Stimulated activated CD4-positive, alpha-beta T cell treated with anti-CD3 and anti-CD28 coated beads, Interleukin-15, amount 100 ng/mL, for 48 hours (primary cell): ENCODE results near the gene OSBPL3.
"Not testable (repeated sequence)": the region's sequence is repeated elsewhere in the genome, so short reads cannot be mapped to it uniquely, and the experiment has no call there.

Experiments
- DNase-seq, 2 donors: peaks; one replicate each; pipeline ENCODE4 v3.0.0-alpha.2; 2020; ENCODE audit warnings: low read depth in 2 of 2

The OSBPL3 gene

DNA sequence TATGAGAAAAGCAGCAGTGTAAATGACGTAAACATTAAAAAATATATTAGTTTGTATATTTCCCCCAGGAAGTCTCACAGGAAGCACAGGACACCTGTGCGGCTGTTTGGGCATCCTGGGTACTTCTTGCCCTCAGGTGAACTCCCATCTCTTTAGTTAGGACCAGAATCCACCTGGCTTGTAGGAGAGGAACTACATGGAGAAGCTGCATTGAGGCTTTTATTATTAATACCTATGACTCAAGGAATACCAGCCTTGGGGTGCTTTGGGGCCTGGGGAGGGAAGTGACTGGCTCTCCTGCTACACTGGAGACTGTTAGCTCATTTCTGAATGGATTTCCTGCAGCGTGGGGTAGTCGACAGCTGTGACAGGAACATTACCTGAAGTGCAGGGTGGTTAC is 182.7 kb downstream of the OSBPL3 start:
- no peak for DNase-seq

DNA sequence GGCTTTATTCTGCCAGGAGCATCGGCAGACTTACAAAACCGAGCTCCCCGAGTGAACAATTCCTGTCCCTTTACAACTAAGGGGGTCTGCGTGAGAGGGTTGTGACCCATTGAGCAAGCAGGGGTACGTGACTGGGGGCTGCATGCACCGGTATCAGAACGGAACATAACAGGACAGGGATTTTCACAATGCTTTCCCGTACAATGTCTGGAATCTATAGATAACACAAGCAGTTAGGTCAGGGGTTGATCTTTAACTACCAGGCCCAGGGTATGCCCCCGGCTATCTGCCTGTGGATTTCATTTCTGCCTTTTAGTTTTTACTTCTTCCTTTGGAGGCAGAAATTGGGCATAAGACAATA is 184.6 kb downstream of the OSBPL3 start:
- DNase-seq = no peak

DNA sequence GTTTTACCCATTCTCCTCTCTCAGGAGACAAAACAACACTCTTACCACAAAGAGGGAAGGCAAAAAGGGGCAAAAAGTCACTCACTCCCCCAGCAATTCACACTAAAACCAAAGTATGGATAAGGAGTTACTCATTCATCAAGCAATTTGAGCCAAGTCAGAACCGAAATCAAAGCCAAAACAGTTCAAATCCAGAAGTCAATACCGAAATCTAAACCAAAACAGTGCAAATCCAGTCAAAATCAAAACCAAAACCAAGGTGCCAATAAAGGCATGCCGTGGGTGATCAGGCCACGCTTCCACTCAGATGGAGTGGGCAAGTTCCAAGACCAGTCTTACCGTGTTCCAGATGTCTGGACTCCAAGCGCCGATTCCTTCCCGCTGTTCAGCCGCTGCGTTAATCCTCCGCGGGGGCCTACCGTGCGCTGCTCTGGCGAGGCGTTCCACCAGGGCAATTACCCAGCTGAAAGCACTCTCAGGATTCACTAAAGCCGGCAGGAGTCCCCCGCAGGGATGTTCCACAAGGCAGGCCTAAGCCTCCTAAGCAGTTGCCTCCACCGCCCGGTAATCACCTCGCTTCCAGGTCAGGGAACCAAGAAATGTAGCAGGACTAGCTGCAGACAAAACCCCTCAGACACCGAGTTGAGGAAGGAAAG is 185.1 kb downstream of the OSBPL3 start:
- not testable (repeated sequence) for DNase-seq

DNA sequence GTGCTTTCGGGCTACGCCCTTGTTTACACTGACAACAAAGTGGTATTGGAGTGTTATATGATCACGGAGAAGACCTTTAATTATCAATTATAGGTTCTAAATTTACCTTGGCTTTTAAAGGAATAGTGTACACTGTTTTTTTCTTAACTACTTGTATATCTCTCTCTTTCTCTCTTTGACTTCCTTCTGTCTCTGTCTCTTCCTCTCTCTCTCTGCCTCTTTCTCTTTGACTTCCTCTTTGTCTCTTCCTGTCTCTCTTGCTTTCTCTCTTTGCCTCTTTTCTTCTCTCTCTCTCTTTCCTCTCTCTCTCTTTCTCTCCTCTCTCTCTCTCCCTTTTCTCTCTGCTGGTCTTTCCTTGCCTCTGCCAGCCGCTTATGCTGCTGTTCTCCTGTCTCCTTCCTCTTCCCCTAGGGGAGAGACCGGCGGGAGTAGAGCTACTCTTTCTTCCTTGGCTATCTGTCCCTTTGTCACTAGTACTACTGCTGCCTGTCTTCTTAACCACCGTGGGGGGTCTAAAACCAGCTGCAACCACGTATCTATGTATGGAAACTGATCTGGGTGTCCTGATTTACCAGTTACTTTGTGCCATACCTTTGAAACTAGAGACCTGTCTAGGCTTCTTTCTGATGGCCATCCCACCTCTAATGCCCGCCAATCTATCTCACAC is 185.9 kb downstream of the OSBPL3 start:
- DNase-seq = no peak

DNA sequence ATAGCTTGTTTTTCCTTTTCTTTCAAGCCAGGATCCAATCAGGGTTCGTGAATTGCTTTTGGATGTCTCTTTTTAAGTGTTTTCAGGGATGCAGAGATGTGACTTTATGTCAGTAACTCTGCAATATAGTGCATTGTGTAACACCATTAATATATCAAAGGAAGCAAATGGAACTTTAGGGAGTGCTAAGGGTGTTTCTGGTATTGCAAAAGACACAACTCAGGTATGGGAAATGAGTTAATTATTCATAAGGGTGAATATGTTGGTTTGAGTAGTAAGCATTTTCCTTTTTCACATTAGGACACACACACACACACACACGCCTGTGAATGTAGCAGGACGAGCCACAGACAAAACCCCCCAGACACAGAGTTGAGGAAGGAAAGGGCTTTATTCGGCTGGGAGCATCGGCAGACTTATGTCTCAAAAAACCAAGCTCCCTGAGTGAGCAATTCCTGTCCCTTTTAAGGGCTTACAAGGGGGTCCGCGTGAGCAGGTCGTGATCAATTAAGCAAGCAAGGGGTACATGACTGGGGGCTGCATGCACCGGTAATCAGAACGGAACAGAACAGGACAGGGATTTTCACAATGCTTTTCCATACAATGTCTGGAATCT is 190.9 kb downstream of the OSBPL3 start:
- DNase-seq = no peak

DNA sequence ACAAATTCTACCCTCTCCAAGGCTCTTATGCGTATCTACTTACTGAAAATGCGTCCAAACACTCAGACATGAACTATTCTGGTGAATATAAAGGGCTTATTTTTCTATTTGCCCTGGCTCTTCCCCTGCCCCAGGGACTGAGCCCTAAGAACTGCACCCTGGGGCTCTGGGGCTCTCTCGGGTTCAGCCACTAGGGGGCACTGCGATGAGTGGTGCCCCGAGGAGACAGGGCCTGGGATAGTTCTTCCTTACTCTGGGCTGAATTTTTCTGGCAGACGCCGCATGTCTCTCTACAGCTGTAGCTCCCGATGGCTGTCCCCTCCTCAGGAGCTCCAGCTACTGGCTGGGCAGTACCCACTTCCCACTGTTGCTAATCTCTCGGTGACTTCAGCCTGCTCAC is 191.9 kb downstream of the OSBPL3 start:
- DNase-seq = no peak

DNA sequence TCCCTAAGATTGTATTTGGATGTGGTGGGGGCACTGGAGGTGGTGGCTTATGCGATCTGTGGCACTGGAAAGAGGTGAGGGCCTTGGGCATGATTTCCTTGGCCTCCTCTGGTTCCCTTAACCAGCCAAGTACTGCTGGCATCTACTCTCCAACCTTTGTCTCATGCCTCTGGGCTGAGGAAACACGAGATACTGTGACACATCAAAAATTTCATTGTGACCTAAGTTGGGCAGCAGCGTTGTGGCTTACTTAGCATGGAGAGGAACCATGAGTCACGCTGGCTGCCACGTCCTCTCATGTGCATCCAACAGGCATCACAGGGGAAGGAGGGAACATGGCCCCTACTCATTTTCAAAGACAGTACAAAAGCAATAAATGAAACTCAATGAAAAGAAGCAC is 193.0 kb downstream of the OSBPL3 start:
- DNase-seq = peak; percentile 15 to 17

DNA sequence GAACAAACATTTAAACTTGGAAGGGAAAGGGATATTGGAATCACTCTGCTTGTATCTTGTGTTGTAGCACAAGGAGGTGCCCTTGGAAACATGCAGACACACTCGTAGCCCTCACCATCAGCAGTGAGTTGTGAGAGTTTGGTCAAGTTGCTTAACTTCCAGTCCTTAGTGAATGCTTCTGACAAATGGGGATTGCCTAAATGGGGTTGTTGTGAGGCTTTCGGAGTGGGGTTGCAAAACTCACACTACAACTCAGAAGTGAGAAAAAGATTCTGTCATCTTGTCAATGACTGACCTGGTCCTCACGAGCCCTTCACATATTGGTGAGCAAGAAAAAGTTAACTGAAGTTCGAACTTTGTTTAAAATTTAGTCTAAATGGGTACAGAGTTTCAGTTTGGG is 193.7 kb downstream of the OSBPL3 start:
- DNase-seq = no peak

DNA sequence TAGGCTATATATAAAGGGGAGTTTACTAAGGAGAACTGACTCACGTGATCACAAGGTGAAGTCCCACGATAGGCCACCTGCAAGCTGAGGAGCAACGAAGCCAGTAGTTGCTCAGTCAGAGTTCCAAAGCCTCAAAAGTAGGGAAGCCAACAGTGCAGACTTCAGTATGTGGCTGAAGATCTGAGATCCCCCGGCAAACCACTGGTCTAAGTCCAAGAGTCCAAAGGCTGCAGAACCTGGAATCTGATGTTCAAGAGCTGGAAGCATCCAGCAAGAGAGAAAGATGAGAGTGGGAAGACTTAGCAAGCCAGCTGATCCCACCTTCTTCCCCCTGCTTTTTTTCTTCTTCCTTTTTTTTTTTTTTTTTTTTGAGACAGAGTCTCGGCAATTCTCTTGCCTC is 195.7 kb downstream of the OSBPL3 start:
- no peak for DNase-seq

DNA sequence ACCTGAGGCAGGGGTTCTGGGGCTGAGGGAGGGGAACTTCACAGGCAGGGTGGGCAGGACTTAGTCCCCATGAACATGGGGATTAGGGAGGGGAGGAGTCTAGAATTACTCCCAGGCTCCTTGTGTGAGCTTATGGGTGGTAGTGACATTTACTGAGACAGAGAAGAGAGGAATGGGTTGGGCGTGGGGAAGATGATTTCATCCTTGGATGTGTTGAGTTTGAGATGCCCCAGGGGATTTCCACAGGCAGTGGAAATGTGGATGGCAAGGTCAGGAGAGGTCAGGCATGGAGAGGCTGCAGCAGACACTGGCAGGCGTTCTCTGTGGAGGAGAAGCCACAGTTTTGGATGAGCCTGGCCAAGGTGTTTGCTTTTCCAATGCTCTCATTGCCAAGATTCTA is 196.3 kb downstream of the OSBPL3 start:
- no peak for DNase-seq

DNA sequence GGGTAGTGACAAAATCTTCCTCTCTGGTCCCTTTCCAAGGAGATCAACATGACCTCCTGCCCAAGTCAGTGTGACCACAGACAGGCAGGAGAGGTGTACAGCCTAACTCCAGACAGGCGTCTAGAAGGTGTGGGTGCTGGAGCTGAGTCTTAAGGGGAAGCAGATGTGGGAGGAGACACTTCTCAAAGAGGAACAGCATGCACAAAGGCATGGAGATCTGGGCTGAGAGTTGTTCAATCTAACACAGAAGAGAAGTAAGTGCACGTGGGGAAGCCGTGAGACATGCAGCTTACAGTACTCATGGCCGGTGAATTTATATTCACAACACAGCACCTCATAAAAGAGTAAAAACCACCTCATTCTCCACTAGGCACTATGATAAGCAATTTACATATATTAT is 198.9 kb downstream of the OSBPL3 start:
- no peak for DNase-seq

DNA sequence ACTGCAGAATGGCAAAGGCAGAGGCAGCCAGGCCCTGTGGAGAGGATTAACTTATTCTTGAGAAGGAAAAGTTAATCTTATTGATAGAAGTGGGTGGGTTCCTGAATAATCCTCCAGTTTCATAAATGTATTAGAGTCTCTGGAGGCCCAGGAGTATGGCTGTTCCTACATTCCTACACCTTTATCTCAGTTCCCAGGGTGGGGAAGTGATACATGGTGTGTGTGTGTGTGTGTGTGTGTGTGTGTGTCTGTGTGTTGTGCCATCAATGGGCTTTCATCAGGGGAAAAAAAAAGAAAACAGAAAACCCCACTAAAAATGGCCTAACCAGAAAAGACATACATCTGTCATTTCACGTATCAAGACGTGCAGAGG is 200.7 kb downstream of the OSBPL3 start:
- DNase-seq = no peak

DNA sequence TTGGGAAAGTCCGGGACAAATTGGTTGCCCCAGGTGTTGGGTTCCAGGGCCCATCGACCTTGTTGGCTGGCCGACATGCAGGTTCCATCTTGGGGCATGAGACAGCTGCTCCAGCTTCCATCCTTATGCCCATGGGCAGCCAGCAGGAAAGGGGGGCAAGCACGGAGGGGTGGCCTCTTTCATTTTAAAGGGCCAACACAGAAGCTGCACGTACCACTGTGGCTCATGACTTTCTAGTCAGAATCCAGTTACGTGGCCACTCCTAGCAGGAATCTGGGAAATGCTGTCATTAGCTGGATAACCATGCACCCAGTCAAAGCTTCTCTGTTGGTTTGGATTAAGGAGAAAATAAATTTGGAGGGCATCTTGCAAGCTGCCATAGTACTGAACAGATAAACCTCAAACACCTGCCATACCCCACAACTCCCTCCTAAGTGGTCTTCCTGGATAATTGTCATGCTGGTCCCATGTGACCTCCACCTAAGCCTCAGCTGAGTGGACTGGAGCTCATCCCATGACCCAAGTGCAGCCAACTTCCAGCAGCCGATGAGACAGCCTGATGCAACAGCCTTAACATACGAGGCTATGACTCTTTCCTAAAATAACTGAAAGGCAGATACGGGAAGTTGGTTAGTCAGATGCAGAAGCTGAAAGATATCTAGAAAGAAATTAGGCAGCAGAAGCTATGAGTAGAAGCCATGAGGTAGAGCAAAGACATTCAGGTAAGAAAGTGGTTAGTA is 201.3 kb downstream of the OSBPL3 start:
- no peak for DNase-seq

DNA sequence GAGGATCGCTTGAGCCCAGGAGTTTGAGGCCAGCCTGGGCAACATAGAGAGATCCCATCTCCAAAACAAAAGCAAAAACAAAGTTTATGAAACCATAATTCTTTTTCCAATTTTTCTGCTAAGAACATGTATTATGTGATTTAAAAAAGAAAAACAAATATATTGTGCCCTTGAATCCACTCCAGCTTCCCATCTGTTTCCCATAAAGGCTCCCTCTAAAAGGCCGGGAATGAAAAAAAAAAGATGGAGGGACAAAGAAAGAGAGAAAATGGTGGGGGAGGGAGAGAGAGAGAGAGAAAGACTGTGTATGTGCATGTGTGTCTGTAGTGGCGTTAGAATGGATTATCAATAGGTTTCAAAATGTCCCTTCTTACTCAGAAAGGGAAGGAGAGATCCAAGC is 202.2 kb downstream of the OSBPL3 start:
- no peak for DNase-seq

DNA sequence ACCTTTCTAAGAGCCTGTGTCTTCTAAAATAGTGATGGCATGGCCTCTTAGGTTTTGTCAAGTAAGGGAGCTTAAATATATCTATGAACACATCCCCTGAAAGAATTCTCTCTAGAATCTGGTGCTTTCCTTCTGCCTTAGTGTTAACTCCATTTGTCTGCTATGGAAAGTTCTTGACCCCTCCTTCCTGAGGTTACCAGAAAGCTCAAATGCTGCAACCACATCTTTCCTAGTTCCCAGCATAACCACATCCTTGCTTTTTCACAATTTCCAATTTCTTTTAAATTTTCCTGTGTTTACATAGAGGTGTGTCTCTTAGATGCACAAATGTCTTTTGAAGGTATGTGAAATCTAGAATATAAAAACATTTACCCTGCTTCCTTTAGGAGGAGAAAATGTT is 206.3 kb downstream of the OSBPL3 start:
- DNase-seq = no peak

DNA sequence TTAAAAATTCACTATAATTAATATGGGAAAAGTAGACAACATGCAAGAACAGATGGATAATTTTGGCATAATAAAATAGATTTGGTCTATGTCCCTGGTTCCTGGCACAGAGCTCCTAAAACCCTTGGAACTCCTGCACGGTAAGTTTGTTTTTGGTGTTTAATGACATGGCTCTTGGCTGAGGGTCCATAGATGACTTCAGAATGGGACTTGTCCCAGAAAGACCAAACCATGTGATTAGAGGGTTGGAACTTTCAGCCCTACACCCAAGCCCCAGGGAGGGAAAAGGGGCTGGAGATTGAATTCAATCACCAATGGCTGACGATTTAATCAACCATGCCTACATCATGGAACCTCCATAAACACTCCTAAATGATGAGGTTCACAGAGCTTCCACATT is 210.1 kb downstream of the OSBPL3 start:
- no peak for DNase-seq

DNA sequence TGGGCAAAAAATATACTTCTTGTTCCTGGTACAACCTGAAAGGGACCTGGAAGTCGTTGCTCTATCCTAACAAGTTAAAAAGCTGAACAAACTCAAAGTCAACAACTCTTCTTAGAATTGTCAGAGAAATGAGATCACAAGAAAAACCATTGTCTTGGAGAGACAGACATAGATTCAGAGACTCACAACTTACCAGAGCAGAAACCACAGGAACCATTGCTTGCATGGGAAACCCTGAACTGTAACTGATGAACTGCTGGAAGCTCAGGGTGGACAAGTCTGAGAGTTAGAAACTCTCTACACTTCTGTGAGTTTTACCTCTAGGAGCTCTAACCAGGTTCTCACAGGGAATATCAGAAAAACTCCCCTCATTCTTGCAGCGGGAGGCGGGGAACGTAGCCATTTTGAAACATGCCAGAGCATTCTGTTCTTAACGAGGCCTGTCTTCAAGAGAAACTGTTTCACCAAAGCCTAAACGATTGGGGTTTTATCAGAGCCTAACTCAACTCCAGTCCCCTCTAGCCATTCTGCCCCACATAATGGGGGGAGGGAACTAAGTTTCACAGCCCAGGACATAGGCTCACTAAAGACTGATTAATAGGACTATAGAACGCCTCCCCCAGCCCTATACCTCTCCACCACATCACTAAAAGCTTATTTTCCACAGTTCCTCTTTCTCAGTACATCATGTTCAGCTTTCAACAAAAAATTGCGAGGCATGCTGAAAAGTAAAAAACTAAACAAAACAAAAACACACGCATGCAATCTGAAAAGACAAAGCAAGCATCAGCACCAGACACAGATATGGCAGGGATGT is 210.8 kb downstream of the OSBPL3 start:
- no peak for DNase-seq

DNA sequence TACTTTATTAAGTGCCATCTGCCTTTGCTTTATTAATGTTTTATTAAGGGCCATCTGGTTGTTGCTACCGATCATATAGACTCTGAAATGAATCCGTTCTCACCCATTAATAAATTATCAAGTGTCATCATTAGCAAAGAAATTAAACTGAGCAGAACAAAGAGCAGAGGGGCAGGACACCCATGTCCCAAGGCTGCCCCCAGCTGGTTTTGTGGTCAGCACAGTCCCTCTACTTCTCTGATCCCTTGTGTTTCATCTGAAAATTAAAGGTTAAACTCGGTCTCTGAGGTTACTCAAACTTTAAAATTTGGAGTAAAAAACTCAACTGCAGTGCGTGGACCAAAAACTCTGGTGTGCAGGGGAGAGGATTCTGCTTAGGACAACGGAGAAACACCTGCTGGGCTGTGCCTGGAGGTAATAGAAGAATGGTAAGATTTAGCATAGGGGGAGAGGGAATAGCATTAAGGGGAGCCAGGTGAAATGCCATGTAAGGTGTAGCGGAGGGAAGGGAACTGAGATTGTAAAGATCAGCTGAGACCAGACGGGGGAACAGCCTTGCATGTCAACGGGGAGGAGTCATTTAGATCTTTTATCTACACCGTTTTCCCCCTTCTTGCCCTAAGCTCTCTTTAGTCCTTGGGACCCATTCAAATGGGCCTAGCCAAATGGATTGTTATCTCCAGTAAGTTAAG is 212.0 kb downstream of the OSBPL3 start:
- DNase-seq = no peak

DNA sequence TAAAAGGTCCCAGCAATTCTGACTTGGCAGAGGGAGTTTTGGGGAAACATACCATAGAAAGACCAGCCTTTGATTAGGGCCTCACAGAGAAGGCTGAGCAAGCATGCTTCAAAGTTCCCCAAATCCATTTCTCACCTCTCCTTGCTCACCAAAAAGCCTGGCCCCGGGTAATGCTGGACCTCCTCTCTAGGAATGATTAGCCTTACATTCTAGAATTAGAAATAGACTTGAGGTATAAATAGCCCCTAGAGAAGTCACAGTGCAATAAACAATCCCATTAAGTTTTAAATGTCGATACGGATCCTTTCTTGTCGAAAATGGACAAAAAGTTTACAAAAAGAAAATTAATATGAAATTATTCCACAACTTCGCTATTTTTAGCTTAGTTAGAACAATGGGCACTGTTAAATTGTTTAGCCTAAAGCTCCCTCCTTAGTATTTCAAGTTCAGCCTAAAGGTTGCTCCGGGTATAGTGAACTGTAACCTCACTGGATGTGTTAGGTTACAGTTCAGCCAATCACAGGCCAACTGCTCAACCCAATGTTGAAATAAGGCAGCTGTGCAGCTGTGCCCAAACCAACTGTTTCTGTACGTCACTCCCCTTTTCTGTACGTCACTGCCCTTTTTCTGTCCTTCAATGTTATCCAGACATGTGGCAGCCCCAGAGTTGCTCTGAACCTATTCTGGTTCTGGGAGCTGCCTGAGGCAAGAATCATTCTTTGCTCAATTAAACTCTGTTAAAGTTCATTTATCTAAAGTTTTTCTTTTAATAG is 214.8 kb downstream of the OSBPL3 start:
- no peak for DNase-seq

DNA sequence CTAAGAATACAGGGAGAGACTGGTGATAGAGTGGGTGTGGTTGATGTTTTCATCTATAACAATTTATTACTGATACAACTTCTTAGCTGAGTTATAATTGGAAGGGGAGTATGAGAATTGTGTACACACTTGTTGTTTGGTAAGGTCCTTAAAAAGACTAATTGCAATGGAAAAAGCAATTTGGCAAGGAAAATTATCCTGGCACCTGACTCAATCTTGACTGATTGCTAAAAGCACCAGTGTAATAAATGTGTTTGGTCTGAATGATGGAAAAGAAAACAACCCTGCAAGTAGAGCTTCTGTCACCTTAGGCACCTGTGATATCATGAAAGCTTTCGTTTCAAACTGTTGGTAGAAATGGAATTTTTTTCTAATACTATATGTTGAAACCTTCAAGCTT is 216.0 kb downstream of the OSBPL3 start:
- DNase-seq = no peak
